ENCODE results near the gene HYAL1. TPM values are rescaled to one million over a fixed set of nuclear protein-coding genes. Genes with fewer than 3 reads are reported as not detected.

HYAL1 gene
- total RNA-seq, 4 donors from 2014 or later = 19.5 to 31.0 (median 27.4) TPM

- TF ChIP-seq POLR2A (IDR thresholded peaks at IDR 0.05) (no peak), POLR2AphosphoS5 (IDR thresholded peaks at IDR 0.05) (no peak), EP300 (IDR thresholded peaks at IDR 0.05) (no peak), CTCF (IDR thresholded peaks at IDR 0.05) (no peak)
- Histone ChIP-seq H3K27ac (peak overlapping the region; percentile 96), H3K4me3 (peak overlapping the region; percentile 93), H3K4me1 (peaks cover 85% of the 10 kb centered on the region), H3K9me3 (no peaks in the 10 kb centered on the region), H3K27me3 (no peaks in the 10 kb centered on the region), H3K36me3 (peaks cover 28% of the 10 kb centered on the region)
- WGBS = 0% methylated on average over 6 of the region's 45 CpGs
- no peak for DNase-seq (ENCODE audit: low spot score in 2 of 2)
These were observed 17.5 kb upstream of the HYAL1 start for GRCh38 chr3:50320853-50321335.

DNA sequence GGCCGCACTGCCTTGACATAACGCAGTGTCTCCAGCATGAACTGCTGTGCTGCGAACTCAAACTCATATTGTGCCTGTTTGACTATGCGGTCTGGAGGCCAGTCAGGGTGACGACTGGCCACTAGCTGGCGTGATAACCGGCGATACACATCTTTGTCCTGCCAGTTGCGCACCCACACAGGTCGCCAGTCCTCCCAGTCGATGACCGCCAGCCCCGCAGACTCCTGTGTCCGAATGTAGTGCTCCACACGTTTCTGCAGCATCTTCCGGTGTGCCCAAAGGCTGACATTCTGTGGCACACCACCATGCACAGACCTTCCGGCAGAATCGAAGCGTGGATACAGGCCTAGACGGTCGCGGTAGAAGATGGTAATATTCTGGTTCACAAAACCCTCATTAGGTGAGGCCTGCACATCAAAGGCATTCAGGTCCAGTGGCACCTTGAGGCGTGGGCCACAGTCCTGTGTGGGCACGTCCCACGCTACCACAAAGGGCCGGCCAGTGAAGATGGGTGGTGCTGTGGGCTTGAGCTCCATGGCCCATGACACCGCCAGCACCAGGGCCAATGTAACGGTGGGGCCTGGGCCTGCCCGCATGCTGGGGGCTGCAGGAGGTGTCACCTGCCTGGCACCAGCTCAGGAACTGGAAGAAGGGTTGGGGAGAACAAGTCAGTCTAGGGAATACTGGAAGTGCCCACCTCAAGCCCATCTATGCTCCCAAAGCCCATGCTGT lies 16.7 kb upstream of the HYAL1 start:
- Histone ChIP-seq H3K9me3 (no peaks in the 10 kb centered on the region), H3K4me1 (peaks cover 89% of the 10 kb centered on the region), H3K36me3 (peaks cover 20% of the 10 kb centered on the region), H3K27me3 (no peaks in the 10 kb centered on the region), H3K27ac (peak overlapping the region; percentile 96), H3K4me3 (peak overlapping the region; percentile 93)
- 82% methylated on average over 16 of the region's 29 CpGs for WGBS
- DNase-seq (ENCODE audit: low spot score in 2 of 2) = no peak
- TF ChIP-seq POLR2A (IDR thresholded peaks at IDR 0.05) (no peak), POLR2AphosphoS5 (IDR thresholded peaks at IDR 0.05) (no peak), EP300 (IDR thresholded peaks at IDR 0.05) (no peak), CTCF (IDR thresholded peaks at IDR 0.05) (no peak)

DNA sequence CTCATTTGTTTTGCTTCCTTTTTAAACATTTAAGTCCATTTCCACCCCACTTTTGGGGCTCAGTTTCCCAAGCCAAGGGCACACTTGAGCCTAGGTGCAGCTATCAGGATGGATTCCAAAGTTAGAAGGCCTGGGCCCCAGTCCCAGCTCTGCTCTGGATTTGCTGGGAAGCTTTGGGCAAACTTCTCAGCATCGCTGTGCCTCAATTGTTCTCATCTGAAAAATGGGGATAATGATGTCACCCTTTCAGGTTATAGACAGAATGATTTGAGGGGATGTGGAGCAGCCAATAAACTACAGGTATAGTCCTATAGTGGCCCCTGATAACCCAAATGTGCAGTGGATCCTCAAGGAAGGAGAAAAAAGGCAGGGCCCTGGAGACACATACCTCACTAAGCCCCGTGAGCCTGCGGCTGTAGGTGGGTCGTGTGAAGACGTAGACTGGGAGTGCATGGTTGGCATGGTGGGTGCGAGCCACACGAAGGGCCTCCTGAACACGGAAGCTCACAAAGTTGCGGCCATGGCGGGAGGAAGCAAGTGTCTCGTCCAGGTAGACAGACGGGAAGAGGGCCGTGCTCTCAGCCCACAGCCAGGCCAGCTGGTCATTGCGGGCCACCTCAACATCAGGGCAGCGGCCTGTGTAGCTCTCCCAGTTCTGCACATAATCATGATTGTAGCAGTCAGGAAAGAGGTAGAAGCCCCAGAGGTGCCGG lies 16.0 kb upstream of the HYAL1 start:
- WGBS = 87% methylated on average over 14 of the region's 16 CpGs
- H3K27ac ChIP-seq = no peak overlapping the region
- peak overlapping the region; percentile 93 for H3K4me3 ChIP-seq
- DNase-seq (ENCODE audit: low spot score in 2 of 2) = peak in 1 of 2 donors; percentile 63
- no peaks in the 10 kb centered on the region for H3K9me3 ChIP-seq
- TF ChIP-seq EP300 (IDR thresholded peaks at IDR 0.05) = no peak
- TF ChIP-seq POLR2A (IDR thresholded peaks at IDR 0.05) = no peak
- no peak for TF ChIP-seq CTCF (IDR thresholded peaks at IDR 0.05)
- no peak for TF ChIP-seq POLR2AphosphoS5 (IDR thresholded peaks at IDR 0.05)
- peaks cover 89% of the 10 kb centered on the region for H3K4me1 ChIP-seq
- no peaks in the 10 kb centered on the region for H3K27me3 ChIP-seq
- peaks cover 19% of the 10 kb centered on the region for H3K36me3 ChIP-seq

DNA sequence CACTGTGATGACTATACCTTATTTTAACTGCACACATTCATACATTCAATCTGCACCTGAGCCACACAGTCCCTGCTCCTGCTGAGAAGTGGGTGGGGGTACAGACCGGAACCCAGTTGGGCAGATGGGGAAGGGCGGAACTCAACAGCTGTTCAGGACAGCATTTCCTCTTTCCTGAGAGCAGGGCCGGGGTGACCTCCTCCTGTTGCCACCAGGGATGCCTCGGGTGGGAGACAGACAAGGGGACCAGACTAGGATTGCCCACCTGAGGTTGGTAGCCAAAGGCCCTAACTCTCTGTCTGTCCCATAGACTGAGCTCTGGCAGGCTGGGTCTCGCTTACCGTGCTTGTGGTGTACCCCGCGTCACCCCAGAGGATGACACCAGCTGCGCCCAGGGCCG lies 15.2 kb upstream of the HYAL1 start:
- Histone ChIP-seq H3K27me3 (no peaks in the 10 kb centered on the region), H3K4me3 (peak overlapping the region; percentile 93), H3K9me3 (no peaks in the 10 kb centered on the region), H3K36me3 (peaks cover 19% of the 10 kb centered on the region), H3K27ac (peak overlapping the region; percentile 89), H3K4me1 (peaks cover 87% of the 10 kb centered on the region)
- no peak for DNase-seq (ENCODE audit: low spot score in 2 of 2)
- WGBS = 85% methylated on average over 10 of the region's 10 CpGs
- TF ChIP-seq POLR2AphosphoS5 (IDR thresholded peaks at IDR 0.05) (no peak), POLR2A (IDR thresholded peaks at IDR 0.05) (no peak), EP300 (IDR thresholded peaks at IDR 0.05) (no peak), CTCF (IDR thresholded peaks at IDR 0.05) (no peak)

- Histone ChIP-seq H3K27me3 (no peaks in the 10 kb centered on the region), H3K9me3 (no peaks in the 10 kb centered on the region), H3K27ac (peak overlapping the region; percentile 89), H3K4me3 (peak overlapping the region; percentile 93), H3K36me3 (peaks cover 19% of the 10 kb centered on the region), H3K4me1 (peaks cover 86% of the 10 kb centered on the region)
- TF ChIP-seq POLR2AphosphoS5 (IDR thresholded peaks at IDR 0.05) (no peak), EP300 (IDR thresholded peaks at IDR 0.05) (no peak), POLR2A (IDR thresholded peaks at IDR 0.05) (no peak), CTCF (IDR thresholded peaks at IDR 0.05) (no peak)
- WGBS = 71% methylated on average over 8 of the region's 11 CpGs
- DNase-seq (ENCODE audit: low spot score in 2 of 2) = no peak
These were observed 14.8 kb upstream of the HYAL1 start for GRCh38 chr3:50318163-50318562.
